Measurements from ENCODE around the gene PJVK.

The PJVK gene

DNA sequence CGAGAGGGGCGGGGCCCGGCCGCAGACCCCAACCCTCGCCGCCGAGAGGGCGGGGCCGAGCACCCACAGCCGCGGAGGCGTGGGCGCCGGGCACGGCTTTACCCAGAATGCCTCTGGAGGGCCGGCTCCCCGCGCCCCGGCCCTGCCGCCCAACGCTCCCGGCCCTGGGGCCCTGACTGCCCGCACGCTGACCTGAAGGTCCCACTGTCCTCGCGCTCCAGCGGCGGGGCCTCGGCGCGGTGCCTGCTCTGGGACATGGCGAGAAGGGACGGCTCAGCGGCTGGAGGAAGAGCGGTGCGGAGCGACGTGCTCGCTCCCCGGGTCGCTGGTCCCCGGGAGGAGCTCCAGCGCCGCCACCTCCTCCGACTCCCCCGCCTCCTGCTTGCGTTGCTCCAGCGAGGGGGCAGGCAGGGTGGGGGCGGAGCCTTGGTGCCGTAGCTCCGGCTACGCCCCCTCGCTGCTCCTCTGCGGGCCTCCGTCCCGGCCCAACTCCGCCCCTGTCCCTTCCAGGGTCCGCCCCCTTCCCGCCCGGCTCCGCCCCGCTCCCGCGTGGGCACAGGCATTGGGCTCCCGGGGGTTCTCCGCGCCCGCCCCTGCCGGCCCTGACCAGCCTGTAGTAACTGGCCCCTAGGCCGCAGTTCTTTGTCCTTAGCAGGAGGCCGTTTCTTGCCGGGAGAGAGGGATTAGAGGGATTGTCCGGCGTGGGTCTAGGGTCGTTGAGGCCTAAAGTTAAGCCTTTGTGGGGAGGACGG lies at the start of gene PJVK, which contains the start of gene PRKRA:
Gene PJVK, plus strand, starts transcription at position 605 of the 752 bp plus-strand sequence. CDS start 2,032 bp downstream, outside the sequence.
Gene PRKRA, minus strand, starts transcription at position 402 of the 752 bp plus-strand sequence. Its CDS starts 145 bp downstream, at position 257.
- no peaks in the 10 kb centered on the region for H3K27me3 ChIP-seq (replicated peaks; ENCODE audit: insufficient read depth, low read length)
- H3K36me3 ChIP-seq (replicated peaks; ENCODE audit: insufficient read depth, low read length): 0 out of 2 replicates have a peak, but pooled peaks cover 5% of the 10 kb centered on the region
- peaks cover 29% of the 10 kb centered on the region for H3K79me2 ChIP-seq (ENCODE audit: low read length)
- peak within 1 kb of the TSS; percentile 79 for H2AFZ ChIP-seq (ENCODE audit: low read length)
- H3K9ac ChIP-seq (ENCODE audit: low read length): peak within 1 kb of the TSS; percentile 95
- H3K9me2 ChIP-seq (replicated peaks; ENCODE audit: insufficient read depth, low read length): no peaks in the 10 kb centered on the region
- H3K4me3 ChIP-seq (ENCODE audit: low read length): peak within 1 kb of the TSS; percentile 94
- H3K9me3 ChIP-seq (replicated peaks; ENCODE audit: insufficient read depth, low read length): no peaks in the 10 kb centered on the region
- H3F3A ChIP-seq (ENCODE audit: insufficient read depth, low read length): peaks cover 17% of the 10 kb centered on the region
- TF ChIP-seq, protein P1, sequence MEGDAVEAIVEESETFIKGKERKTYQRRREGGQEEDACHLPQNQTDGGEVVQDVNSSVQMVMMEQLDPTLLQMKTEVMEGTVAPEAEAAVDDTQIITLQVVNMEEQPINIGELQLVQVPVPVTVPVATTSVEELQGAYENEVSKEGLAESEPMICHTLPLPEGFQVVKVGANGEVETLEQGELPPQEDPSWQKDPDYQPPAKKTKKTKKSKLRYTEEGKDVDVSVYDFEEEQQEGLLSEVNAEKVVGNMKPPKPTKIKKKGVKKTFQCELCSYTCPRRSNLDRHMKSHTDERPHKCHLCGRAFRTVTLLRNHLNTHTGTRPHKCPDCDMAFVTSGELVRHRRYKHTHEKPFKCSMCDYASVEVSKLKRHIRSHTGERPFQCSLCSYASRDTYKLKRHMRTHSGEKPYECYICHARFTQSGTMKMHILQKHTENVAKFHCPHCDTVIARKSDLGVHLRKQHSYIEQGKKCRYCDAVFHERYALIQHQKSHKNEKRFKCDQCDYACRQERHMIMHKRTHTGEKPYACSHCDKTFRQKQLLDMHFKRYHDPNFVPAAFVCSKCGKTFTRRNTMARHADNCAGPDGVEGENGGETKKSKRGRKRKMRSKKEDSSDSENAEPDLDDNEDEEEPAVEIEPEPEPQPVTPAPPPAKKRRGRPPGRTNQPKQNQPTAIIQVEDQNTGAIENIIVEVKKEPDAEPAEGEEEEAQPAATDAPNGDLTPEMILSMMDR (IDR thresholded peaks at IDR 0.05; ENCODE audit: low read length): no peak
- TF ChIP-seq EZH2 (optimal IDR thresholded peaks at IDR 0.05; ENCODE audit: low read depth, low read length) (no peak), EZH2phosphoT487 (IDR thresholded peaks at IDR 0.05; ENCODE audit: low read length) (no peak)
- peak within 1 kb of the TSS; percentile 95 for H3K27ac ChIP-seq (ENCODE audit: low read length)
- peak; percentile 94 for DNase-seq
- H3K4me1 ChIP-seq (ENCODE audit: low read length): peaks cover 14% of the 10 kb centered on the region
- peak within 1 kb of the TSS; percentile 90 for H3K4me2 ChIP-seq (ENCODE audit: low read depth, low read length)
- no peaks in the 10 kb centered on the region for H4K20me1 ChIP-seq (ENCODE audit: insufficient read depth, low read length)

DNA sequence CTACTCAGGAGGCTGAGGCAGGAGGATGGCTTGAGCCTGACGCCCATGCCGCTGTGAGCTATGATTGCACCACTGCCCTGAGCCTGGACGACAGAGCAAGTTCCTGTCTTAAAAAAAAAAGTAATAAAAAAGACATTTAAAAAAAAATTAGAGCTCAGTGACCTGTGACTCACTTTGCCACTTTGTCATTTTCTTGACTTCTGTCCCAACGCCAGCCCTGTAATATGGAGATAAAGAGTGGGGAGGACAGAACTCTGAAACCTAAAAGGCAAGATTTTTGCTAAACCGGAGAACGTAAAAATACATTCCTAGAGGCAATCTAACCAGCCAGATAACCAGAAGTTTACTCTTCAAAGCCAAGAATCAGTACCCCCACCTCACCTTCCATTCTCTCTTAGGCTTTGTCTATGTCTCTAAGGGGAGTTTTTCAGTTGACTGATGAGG lies 49.2 kb upstream of the PJVK start:
- no peaks in the 10 kb centered on the region for H4K20me1 ChIP-seq (ENCODE audit: insufficient read depth, low read length)
- no peaks in the 10 kb centered on the region for H3K9me2 ChIP-seq (replicated peaks; ENCODE audit: insufficient read depth, low read length)
- H2AFZ ChIP-seq (ENCODE audit: low read length): no peak overlapping the region
- H3K9me3 ChIP-seq (replicated peaks; ENCODE audit: insufficient read depth, low read length): no peaks in the 10 kb centered on the region
- peaks cover 21% of the 10 kb centered on the region for H3K4me1 ChIP-seq (ENCODE audit: low read length)
- TF ChIP-seq, protein P1 (IDR thresholded peaks at IDR 0.05; ENCODE audit: low read length): no peak
- TF ChIP-seq EZH2 (optimal IDR thresholded peaks at IDR 0.05; ENCODE audit: low read depth, low read length): no peak
- no peak for TF ChIP-seq EZH2phosphoT487 (IDR thresholded peaks at IDR 0.05; ENCODE audit: low read length)
- no peak overlapping the region for H3K27ac ChIP-seq (ENCODE audit: low read length)
- H3K36me3 ChIP-seq (replicated peaks; ENCODE audit: insufficient read depth, low read length): no peaks in the 10 kb centered on the region
- no peak overlapping the region for H3K9ac ChIP-seq (ENCODE audit: low read length)
- H3K4me3 ChIP-seq (ENCODE audit: low read length): no peak overlapping the region
- no peaks in the 10 kb centered on the region for H3K27me3 ChIP-seq (replicated peaks; ENCODE audit: insufficient read depth, low read length)
- no peak overlapping the region for H3K4me2 ChIP-seq (ENCODE audit: low read depth, low read length)
- DNase-seq: no peak
- H3F3A ChIP-seq (ENCODE audit: insufficient read depth, low read length): peaks cover 14% of the 10 kb centered on the region
- H3K79me2 ChIP-seq (ENCODE audit: low read length): no peaks in the 10 kb centered on the region

DNA sequence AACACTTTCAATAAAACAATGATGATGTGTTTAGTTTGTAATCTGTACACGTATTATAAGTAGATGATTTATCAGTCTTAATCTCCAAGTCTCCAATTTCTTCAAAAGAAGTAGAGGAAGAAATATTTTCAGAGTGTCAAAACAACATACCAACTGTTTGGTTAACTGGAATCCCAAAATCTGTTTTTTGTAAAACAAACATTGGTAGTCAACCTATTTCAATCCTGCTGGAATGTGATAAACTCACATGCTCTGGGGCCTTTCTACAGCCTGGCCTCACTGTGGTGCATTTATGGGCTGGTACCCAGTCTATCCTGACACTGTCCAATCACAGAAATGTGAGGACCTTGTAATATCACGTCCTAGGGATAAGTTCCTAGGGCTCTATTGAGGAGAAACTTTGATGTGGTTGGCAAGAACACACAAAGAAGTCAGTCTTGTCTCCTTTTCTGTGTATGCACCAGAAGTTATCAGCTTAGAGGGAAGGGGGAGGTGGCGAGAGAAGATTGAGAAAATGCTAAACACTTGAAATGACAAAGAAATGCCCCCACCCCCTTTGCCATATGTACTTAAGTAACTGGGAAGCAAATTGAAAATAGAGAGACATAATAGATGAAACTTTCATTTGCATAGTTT lies 47.4 kb upstream of the PJVK start:
- Histone ChIP-seq H2AFZ (ENCODE audit: low read length) (peak overlapping the region; percentile 78), H3K4me1 (ENCODE audit: low read length) (peaks cover 21% of the 10 kb centered on the region), H4K20me1 (ENCODE audit: insufficient read depth, low read length) (no peaks in the 10 kb centered on the region), H3K4me3 (ENCODE audit: low read length) (peak overlapping the region; percentile 4; the same call in 1 of the 2 replicates), H3K9ac (ENCODE audit: low read length) (peak overlapping the region; percentile 15; the same call in 1 of the 2 replicates), H3K4me2 (ENCODE audit: low read depth, low read length) (peak overlapping the region; percentile 53), H3K9me2 (replicated peaks; ENCODE audit: insufficient read depth, low read length) (no peaks in the 10 kb centered on the region), H3K27me3 (replicated peaks; ENCODE audit: insufficient read depth, low read length) (no peaks in the 10 kb centered on the region), H3K36me3 (replicated peaks; ENCODE audit: insufficient read depth, low read length) (no peaks in the 10 kb centered on the region), H3K79me2 (ENCODE audit: low read length) (no peaks in the 10 kb centered on the region), H3K27ac (ENCODE audit: low read length) (peak overlapping the region; percentile 54), H3K9me3 (replicated peaks; ENCODE audit: insufficient read depth, low read length) (no peaks in the 10 kb centered on the region), H3F3A (ENCODE audit: insufficient read depth, low read length) (peaks cover 14% of the 10 kb centered on the region)
- TF ChIP-seq EZH2 (optimal IDR thresholded peaks at IDR 0.05; ENCODE audit: low read depth, low read length) (no peak), EZH2phosphoT487 (IDR thresholded peaks at IDR 0.05; ENCODE audit: low read length) (no peak)
- TF ChIP-seq, protein P1 (IDR thresholded peaks at IDR 0.05; ENCODE audit: low read length): no peak
- peak; percentile 40 for DNase-seq
